Common myeloid progenitor, CD34-positive (primary cell): ENCODE data around the gene ZNF526. TPM values are rescaled to one million over a fixed set of nuclear protein-coding genes. Genes with fewer than 3 reads are reported as not detected.
A peak's percentile ranks its signal among the peaks of the same experiment; 100 is the strongest.

ENCODE experiments used
- CTCF ChIA-PET: fragments of 350-600 bp; sonication (Branson Sonifier 250); formaldehyde crosslinking; loops from one replicate; lab custom pipeline; 2021; ENCODE audit warnings: antibody characterized with exemption; lab: Charles Lee
- POLR2A ChIA-PET: fragments of 350-600 bp; sonication (Branson Sonifier 250); formaldehyde crosslinking; loops from one replicate; lab custom pipeline; 2021; ENCODE audit warnings: antibody characterized with exemption; lab: Charles Lee
- DNase-seq, 3 donors: peaks; one replicate each; pipeline versions ENCODE4 v3.0.0 to v3.0.0-alpha.2; 2013
- H3K27ac ChIP-seq, 2 experiments: 1 replicate in 1 of 2; 2 replicates in 1 of 2; pipeline ENCODE4 v1.7.0; 2013; ENCODE audit warnings: inconsistent platforms in 2 of 2, low read length in 2 of 2, mild to moderate bottlenecking in 2 of 2, low read depth in 1 of 2, moderate library complexity in 1 of 2; ENCODE audit not compliant: severe bottlenecking in 2 of 2, insufficient read depth in 1 of 2, poor library complexity in 1 of 2
- H3K27me3 ChIP-seq, 5 experiments: replicated peaks in 2 of 5; 1 replicate in 3 of 5; 2 replicates in 2 of 5; pipeline versions ENCODE4 v1.6.1 to v1.7.0; 2013; ENCODE audit warnings: low read length in 4 of 5, mild to moderate bottlenecking in 2 of 5, moderate library complexity in 2 of 5, inconsistent platforms in 1 of 5; ENCODE audit not compliant: insufficient read depth in 5 of 5, control insufficient read depth in 4 of 5
- H3K36me3 ChIP-seq, 4 experiments: 1 replicate in 2 of 4; 2 replicates in 2 of 4; pipeline versions ENCODE4 v1.6.1 to v1.7.0; 2013; ENCODE audit warnings: low read length in 3 of 4, control low read depth in 1 of 4, mild to moderate bottlenecking in 1 of 4; ENCODE audit not compliant: control insufficient read depth in 4 of 4, insufficient read depth in 4 of 4
- H3K4me1 ChIP-seq, 4 experiments: 1 replicate in 3 of 4; 2 replicates in 1 of 4; pipeline versions ENCODE4 v1.6.1 to v1.7.1; 2013; ENCODE audit warnings: low read length in 3 of 4, mild to moderate bottlenecking in 3 of 4, control low read depth in 1 of 4, inconsistent platforms in 1 of 4, moderate library complexity in 1 of 4; ENCODE audit not compliant: control insufficient read depth in 4 of 4, insufficient read depth in 4 of 4; ENCODE audit errors: control extremely low read depth in 1 of 4
- H3K4me3 ChIP-seq, 7 experiments: 1 replicate in 4 of 7; 2 replicates in 3 of 7; pipeline versions ENCODE4 v1.5.1 to v1.7.0; 2013; ENCODE audit warnings: mild to moderate bottlenecking in 7 of 7, low read length in 6 of 7, moderate library complexity in 6 of 7, inconsistent platforms in 2 of 7, low read depth in 2 of 7, control low read depth in 1 of 7; ENCODE audit not compliant: insufficient read depth in 4 of 7, control insufficient read depth in 1 of 7; ENCODE audit errors: extremely low read depth in 1 of 7
- H3K9me3 ChIP-seq, 5 experiments: 1 replicate in 4 of 5; 2 replicates in 1 of 5; pipeline versions ENCODE4 v1.6.1 to v1.7.1; 2013; ENCODE audit warnings: low read length in 4 of 5, mild to moderate bottlenecking in 2 of 5, inconsistent platforms in 1 of 5, low read depth in 1 of 5, moderate library complexity in 1 of 5; ENCODE audit not compliant: control insufficient read depth in 4 of 5, insufficient read depth in 2 of 5; ENCODE audit errors: control extremely low read depth in 1 of 5
- WGBS: methylation state at CpG from one replicate; pipeline ENCODE4 v1.1.5; 2013; ENCODE audit not compliant: insufficient coverage; 5-methylcytosine and 5-hydroxymethylcytosine counted together
- polyA plus RNA-seq: library from polyadenylated mRNA; unstranded; fragments of 120-200 nt; gene quantifications from one replicate; pipeline ENCODE4 v1.2.1, GENCODE V29; 2013

The ZNF526 gene, protein sequence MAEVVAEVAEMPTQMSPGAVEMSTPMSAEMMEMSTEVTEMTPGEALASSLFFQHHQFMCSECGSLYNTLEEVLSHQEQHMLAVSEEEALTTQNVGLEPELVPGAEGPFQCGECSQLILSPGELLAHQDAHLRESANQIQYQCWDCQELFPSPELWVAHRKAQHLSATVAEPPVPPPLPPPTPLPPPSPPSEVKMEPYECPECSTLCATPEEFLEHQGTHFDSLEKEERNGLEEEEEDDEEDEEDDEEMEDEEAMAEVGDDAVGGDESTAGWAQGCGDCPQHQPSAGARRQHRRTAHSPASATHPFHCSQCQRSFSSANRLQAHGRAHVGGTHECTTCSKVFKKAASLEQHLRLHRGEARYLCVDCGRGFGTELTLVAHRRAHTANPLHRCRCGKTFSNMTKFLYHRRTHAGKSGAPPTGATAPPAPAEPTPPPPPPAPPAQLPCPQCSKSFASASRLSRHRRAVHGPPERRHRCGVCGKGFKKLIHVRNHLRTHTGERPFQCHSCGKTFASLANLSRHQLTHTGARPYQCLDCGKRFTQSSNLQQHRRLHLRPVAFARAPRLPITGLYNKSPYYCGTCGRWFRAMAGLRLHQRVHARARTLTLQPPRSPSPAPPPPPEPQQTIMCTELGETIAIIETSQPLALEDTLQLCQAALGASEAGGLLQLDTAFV
- 4.1 TPM for polyA plus RNA-seq

- no peaks in the 10 kb centered on the region for H3K27me3 ChIP-seq
- POLR2A ChIA-PET, result interaction anchor here (0.6 to 1.5 kb wide), 6 partner anchors 17 to 25 kb away, joined by 3 to 5 read pairs (median 3); partner anchors contain the start of gene GSK3A
- DNase-seq, result peak; percentile 98 to 99 (median 98)
- WGBS, result 0% methylated on average over 43 of the region's 53 CpGs
- peaks cover 0 to 14% (median 11%) of the 10 kb centered on the region in 4 experiments for H3K36me3 ChIP-seq
- H3K9me3 ChIP-seq, result no peaks in the 10 kb centered on the region
- H3K4me3 ChIP-seq, result peak within 1 kb of the TSS; percentile 71 to 92 (median 83)
- H3K27ac ChIP-seq, result peak within 1 kb of the TSS; percentile 75 to 92
- CTCF ChIA-PET, result interaction anchor here (0.6 to 3.1 kb wide), 14 partner anchors 9 to 59 kb away, joined by 3 to 18 read pairs (median 4); partner anchors contain the start of gene GSK3A
- peaks cover 7 to 52% (median 41%) of the 10 kb centered on the region in 4 experiments for H3K4me1 ChIP-seq
Measured at GRCh38 chr19:42219812-42220750, at the start of gene ZNF526. Gene ZNF526, plus strand, starts transcription at chr19:42220312. Its CDS starts 4,092 bp downstream, at chr19:42224404.

DNA sequence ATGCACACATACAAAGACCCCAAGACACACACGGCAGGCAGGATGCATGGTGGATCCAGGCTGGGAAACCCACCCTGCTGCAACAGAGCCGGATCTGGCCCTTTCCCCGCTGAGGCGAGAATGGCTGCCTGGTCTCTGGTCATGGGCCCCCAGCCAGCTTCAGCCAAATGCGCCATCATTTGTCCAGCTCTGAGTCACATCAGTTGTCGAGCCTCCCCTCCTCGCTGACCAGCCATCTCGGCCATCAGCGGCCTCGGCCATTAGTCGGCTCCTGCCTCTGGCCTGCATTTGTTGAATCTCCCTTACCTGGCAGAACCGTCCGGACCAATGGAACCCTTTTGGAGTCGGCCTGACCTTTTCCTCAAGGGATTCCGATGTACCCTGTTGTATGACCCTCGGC is 49.4 kb upstream of the ZNF526 start:
- peaks cover 0 to 3% (median 1%) of the 10 kb centered on the region in 4 experiments for H3K4me1 ChIP-seq
- H3K36me3 ChIP-seq, result no peaks in the 10 kb centered on the region
- H3K9me3 ChIP-seq, result no peaks in the 10 kb centered on the region
- WGBS, result over 99% methylated on average over 16 of the region's 16 CpGs
- H3K27me3 ChIP-seq, result peaks cover 0 to 18% (median 13%) of the 10 kb centered on the region in 5 experiments
- ChIA-PET CTCF (no interaction called here), POLR2A (no interaction called here)
- DNase-seq, result no peak
- no peak overlapping the region for H3K4me3 ChIP-seq
- no peak overlapping the region for H3K27ac ChIP-seq

DNA sequence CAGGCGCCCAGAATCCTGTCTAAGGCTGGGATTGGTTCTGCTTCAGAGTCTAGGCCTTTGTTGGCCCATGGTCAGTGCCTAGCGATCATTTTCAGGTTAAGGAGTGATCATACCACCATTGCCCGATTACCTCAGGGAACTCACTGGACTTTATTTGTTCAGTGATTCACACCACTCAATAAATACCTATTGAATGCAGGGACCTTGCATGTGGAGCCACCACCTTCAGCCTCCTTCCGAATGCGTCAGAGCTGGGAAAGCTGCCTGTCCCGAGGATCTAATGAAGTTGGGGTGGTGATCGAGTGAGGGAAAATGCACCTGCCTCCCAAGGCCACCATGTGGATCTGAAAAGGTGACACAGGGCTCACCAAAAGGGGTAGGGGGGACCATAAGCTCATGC is 47.9 kb upstream of the ZNF526 start:
- CTCF ChIA-PET, result no interaction called here
- 98% methylated on average over 7 of the region's 7 CpGs for WGBS
- Histone ChIP-seq H3K27me3 (peaks cover 0 to 30% (median 18%) of the 10 kb centered on the region in 5 experiments), H3K4me1 (peaks cover 0 to 16% (median 11%) of the 10 kb centered on the region in 4 experiments), H3K36me3 (no peaks in the 10 kb centered on the region), H3K27ac (no peak overlapping the region), H3K9me3 (no peaks in the 10 kb centered on the region), H3K4me3 (no peak overlapping the region)
- no peak for DNase-seq
- POLR2A ChIA-PET, result interaction anchor here (0.5 to 0.8 kb wide), 2 partner anchors 9 to 10 kb away, joined by 3 to 4 read pairs; no protein-coding TSS in a partner anchor

DNA sequence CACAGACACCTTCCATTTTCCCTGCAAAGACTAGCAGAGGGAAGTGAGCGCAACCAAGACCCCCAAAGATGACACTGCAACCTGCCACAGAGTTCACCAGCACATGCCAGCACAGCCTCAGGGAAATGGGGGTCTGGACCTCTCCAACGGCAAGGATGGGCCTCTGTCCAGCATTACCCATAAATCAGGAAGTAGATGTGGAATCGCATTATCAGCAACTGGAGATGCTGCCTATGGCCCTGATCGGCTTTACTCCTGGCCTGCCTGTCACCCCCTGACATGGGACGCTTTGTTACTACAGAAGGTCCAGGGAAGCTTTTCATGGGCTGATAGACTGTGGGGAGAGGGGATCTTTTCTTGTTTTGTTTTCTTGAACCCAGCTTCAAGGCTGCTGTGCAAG is 46.4 kb upstream of the ZNF526 start:
- peaks cover 3 to 44% (median 28%) of the 10 kb centered on the region in 5 experiments for H3K27me3 ChIP-seq
- DNase-seq, result no peak
- no peaks in the 10 kb centered on the region for H3K36me3 ChIP-seq
- H3K27ac ChIP-seq, result no peak overlapping the region
- H3K4me3 ChIP-seq, result no peak overlapping the region
- ChIA-PET POLR2A (no interaction called here), CTCF (no interaction called here)
- no peaks in the 10 kb centered on the region for H3K9me3 ChIP-seq
- WGBS, result 80% methylated on average over 3 of the region's 5 CpGs
- peaks cover 0 to 17% (median 12%) of the 10 kb centered on the region in 4 experiments for H3K4me1 ChIP-seq

- Histone ChIP-seq H3K9me3 (no peaks in the 10 kb centered on the region), H3K4me3 (no peak overlapping the region), H3K27ac (no peak overlapping the region), H3K36me3 (no peaks in the 10 kb centered on the region), H3K4me1 (peaks cover 0 to 17% (median 12%) of the 10 kb centered on the region in 4 experiments), H3K27me3 (peaks cover 5 to 49% (median 29%) of the 10 kb centered on the region in 5 experiments)
- ChIA-PET POLR2A (no interaction called here), CTCF (no interaction called here)
- no peak for DNase-seq
- WGBS, result 92% methylated on average over 9 of the region's 11 CpGs
Measured at GRCh38 chr19:42174188-42174587, 45.9 kb upstream of the ZNF526 start.

GRCh38 chr19:42174958-42175734 is 45.0 kb upstream of the ZNF526 start:
- POLR2A ChIA-PET, result interaction anchor here (1.9 kb wide), 1 partner anchor 9 kb away, joined by 4 read pairs; no protein-coding TSS in a partner anchor
- no peak overlapping the region for H3K27ac ChIP-seq
- CTCF ChIA-PET, result interaction anchor here (1.0 to 1.9 kb wide), 4 partner anchors 10 to 126 kb away, joined by 3 to 7 read pairs (median 4); no protein-coding TSS in a partner anchor
- H3K4me1 ChIP-seq, result peaks cover 0 to 17% (median 12%) of the 10 kb centered on the region in 4 experiments
- H3K36me3 ChIP-seq, result no peaks in the 10 kb centered on the region
- DNase-seq, result no peak
- no peak overlapping the region for H3K4me3 ChIP-seq
- no peaks in the 10 kb centered on the region for H3K9me3 ChIP-seq
- H3K27me3 ChIP-seq, result peaks cover 5 to 59% (median 29%) of the 10 kb centered on the region in 5 experiments
- WGBS, result 86% methylated on average over 6 of the region's 6 CpGs
